Uterus (tissue), 4 donors: ENCODE measurements around the gene UCP1. TPM values are rescaled to one million over a fixed set of nuclear protein-coding genes. Genes with fewer than 3 reads are reported as not detected.
A peak's percentile ranks its signal among the peaks of the same experiment; 100 is the strongest.

Source experiments
- DNase-seq, 2 donors: peaks; one replicate each; pipeline ENCODE4 v3.0.0-alpha.2; 2019 to 2020
- H3K27ac ChIP-seq, 2 donors: fragments of 200-600 bp; sonication (generic); 1 replicate in 1 of 2; 2 replicates in 1 of 2; pipeline ENCODE4 v1.5.1; 2016 to 2018
- H3K27me3 ChIP-seq, 2 donors: fragments of 200-600 bp; sonication (generic); one replicate each; pipeline ENCODE4 v1.5.1; 2018 to 2019; ENCODE audit warnings: control low read depth in 1 of 2
- H3K36me3 ChIP-seq, 2 donors: fragments of 200-600 bp; sonication (generic); one replicate each; pipeline ENCODE4 v1.5.1; 2019; ENCODE audit warnings: control low read depth in 1 of 2
- H3K4me1 ChIP-seq, 2 donors: fragments of 200-600 bp; sonication (generic); one replicate each; pipeline ENCODE4 v1.5.1; 2018 to 2019; ENCODE audit warnings: control low read depth in 1 of 2
- H3K4me3 ChIP-seq, 2 donors: fragments of 200-600 bp; sonication (generic); 1 replicate in 1 of 2; 2 replicates in 1 of 2; pipeline ENCODE4 v1.5.1; 2018 to 2019; ENCODE audit warnings: mild to moderate bottlenecking in 1 of 2
- H3K9me3 ChIP-seq, 2 donors: fragments of 200-600 bp; sonication (generic); one replicate each; pipeline ENCODE4 v1.5.1; 2019; ENCODE audit warnings: control low read depth in 1 of 2
- CTCF ChIP-seq, 4 experiments: fragments of 200-600 bp in 2 of 4; fragments of 450-650 bp in 2 of 4; sonication (generic) in 2 of 4; IDR thresholded peaks; one replicate each; pipeline ENCODE4 v1.5.1; 2016 to 2019; ENCODE audit warnings: antibody characterized with exemption in 4 of 4, mild to moderate bottlenecking in 2 of 4, moderate library complexity in 1 of 4
- POLR2A ChIP-seq, 2 donors: fragments of 450-650 bp; IDR thresholded peaks; one replicate each; pipeline ENCODE4 v1.6.1; 2016; ENCODE audit warnings: antibody characterized with exemption in 2 of 2, mild to moderate bottlenecking in 1 of 2, moderate library complexity in 1 of 2
- intact Hi-C: fragments of 100-400 bp; cut with DNase I; formaldehyde crosslinking; loops from one replicate; pipeline ENCODE4 v1.15.1; 2023; ENCODE audit warnings: low total_unique reads
- total RNA-seq, 4 donors: library from RNA; depleted of rRNA in 3 of 4; stranded (reverse); fragments of >200 nt in 3 of 4; gene quantifications; one replicate each; pipeline versions ENCODE4 v1.1.0 to v1.2.4, GENCODE V29; 2014 to 2023
- donor health status: DM: yes; HTN: yes; CAD: no.

The UCP1 gene
- total RNA-seq, 4 donors from 2014 or later, result not detected

- Histone ChIP-seq H3K27me3 (peaks cover 0 to 6% of the 10 kb centered on the region in 2 donors), H3K4me1 (no peaks in the 10 kb centered on the region), H3K4me3 (no peak overlapping the region), H3K9me3 (peaks cover 0 to 6% of the 10 kb centered on the region in 2 donors), H3K36me3 (no peaks in the 10 kb centered on the region), H3K27ac (no peak overlapping the region)
- intact Hi-C loops, result no loop called here
- no peak for DNase-seq
- no peak for TF ChIP-seq CTCF (IDR thresholded peaks at IDR 0.05)
- no peak for TF ChIP-seq POLR2A (IDR thresholded peaks at IDR 0.05)
These were observed 6.7 kb upstream of the UCP1 start for GRCh38 chr4:140575489-140575888.

- peaks cover 0 to 6% of the 10 kb centered on the region in 2 donors for H3K9me3 ChIP-seq
- H3K36me3 ChIP-seq, result no peaks in the 10 kb centered on the region
- no peak overlapping the region for H3K27ac ChIP-seq
- peaks cover 6% of the 10 kb centered on the region in 2 donors for H3K27me3 ChIP-seq
- no peak overlapping the region for H3K4me3 ChIP-seq
- no peak for TF ChIP-seq CTCF (IDR thresholded peaks at IDR 0.05)
- no peak for TF ChIP-seq POLR2A (IDR thresholded peaks at IDR 0.05)
- DNase-seq, result no peak
- peaks cover 0 to 10% of the 10 kb centered on the region in 2 donors for H3K4me1 ChIP-seq
- intact Hi-C loops, result no loop called here
These were observed 2.9 kb upstream of the UCP1 start for GRCh38 chr4:140571620-140572019.

- H3K4me1 ChIP-seq, result peaks cover 0 to 10% of the 10 kb centered on the region in 2 donors
- DNase-seq, result no peak
- peaks cover 0 to 6% of the 10 kb centered on the region in 2 donors for H3K9me3 ChIP-seq
- H3K27me3 ChIP-seq, result peaks cover 6% of the 10 kb centered on the region in 2 donors
- peak overlapping the region; percentile 23 to 39 for H3K4me3 ChIP-seq
- intact Hi-C loops, result no loop called here
- H3K36me3 ChIP-seq, result no peaks in the 10 kb centered on the region
- TF ChIP-seq POLR2A (IDR thresholded peaks at IDR 0.05) (no peak), CTCF (IDR thresholded peaks at IDR 0.05) (no peak)
- no peak overlapping the region for H3K27ac ChIP-seq
These were observed 512 bp upstream of the UCP1 start for GRCh38 chr4:140569307-140569638.

GRCh38 chr4:140559696-140560095, 9.1 kb downstream of the UCP1 start:
- no peak for DNase-seq
- H3K36me3 ChIP-seq, result no peaks in the 10 kb centered on the region
- intact Hi-C loops, result no loop called here
- no peaks in the 10 kb centered on the region for H3K9me3 ChIP-seq
- no peaks in the 10 kb centered on the region for H3K27me3 ChIP-seq
- H3K4me1 ChIP-seq, result no peaks in the 10 kb centered on the region
- H3K27ac ChIP-seq, result no peak overlapping the region
- TF ChIP-seq POLR2A (IDR thresholded peaks at IDR 0.05) (no peak), CTCF (IDR thresholded peaks at IDR 0.05) (no peak)
- no peak overlapping the region for H3K4me3 ChIP-seq

GRCh38 chr4:140557831-140558435, 10.8 kb downstream of the UCP1 start:
- Histone ChIP-seq H3K4me1 (no peaks in the 10 kb centered on the region), H3K36me3 (no peaks in the 10 kb centered on the region), H3K4me3 (no peak overlapping the region), H3K27ac (no peak overlapping the region), H3K27me3 (no peaks in the 10 kb centered on the region), H3K9me3 (no peaks in the 10 kb centered on the region)
- intact Hi-C loops, result no loop called here
- no peak for DNase-seq
- TF ChIP-seq CTCF (IDR thresholded peaks at IDR 0.05) (no peak), POLR2A (IDR thresholded peaks at IDR 0.05) (no peak)
